Femur (tissue), 1 donor: ENCODE data around the gene GATA5.

ENCODE experiments used
- DNase-seq: peaks from one replicate; pipeline ENCODE4 v3.0.0-alpha.2; 2017

The GATA5 gene

GRCh38 chr20:62486484-62486883 is 10.7 kb upstream of the GATA5 start:
- DNase-seq: no peak

- DNase-seq: no peak
Measured at GRCh38 chr20:62485701-62486089, 9.9 kb upstream of the GATA5 start.

- peak; percentile 62 for DNase-seq
Measured at GRCh38 chr20:62485062-62485700, 9.4 kb upstream of the GATA5 start.

- DNase-seq: no peak
Measured at GRCh38 chr20:62484478-62484877, 8.7 kb upstream of the GATA5 start.

GRCh38 chr20:62483613-62484458 is 8.0 kb upstream of the GATA5 start:
- no peak for DNase-seq

- DNase-seq: no peak
Measured at GRCh38 chr20:62482974-62483373, 7.2 kb upstream of the GATA5 start.

- DNase-seq: no peak
Measured at GRCh38 chr20:62482146-62482809, 6.5 kb upstream of the GATA5 start.

GRCh38 chr20:62481425-62482145 is 5.8 kb upstream of the GATA5 start:
- peak; percentile 43 for DNase-seq

- DNase-seq: no peak
Measured at GRCh38 chr20:62480318-62480717, 4.5 kb upstream of the GATA5 start.

- DNase-seq: no peak
Measured at GRCh38 chr20:62479656-62480055, 3.9 kb upstream of the GATA5 start.

GRCh38 chr20:62479156-62479555 is 3.4 kb upstream of the GATA5 start:
- DNase-seq: no peak

- no peak for DNase-seq
Measured at GRCh38 chr20:62477669-62478455, 2.1 kb upstream of the GATA5 start.

- no peak for DNase-seq
Measured at GRCh38 chr20:62476056-62476838, 452 bp upstream of the GATA5 start.

- no peak for DNase-seq
Measured at GRCh38 chr20:62475027-62475771, 596 bp downstream of the GATA5 start.

- no peak for DNase-seq
Measured at GRCh38 chr20:62474604-62475026, 1.2 kb downstream of the GATA5 start.

- DNase-seq: no peak
Measured at GRCh38 chr20:62473717-62474603, 1.8 kb downstream of the GATA5 start.

- no peak for DNase-seq
Measured at GRCh38 chr20:62472941-62473585, 2.7 kb downstream of the GATA5 start.

- no peak for DNase-seq
Measured at GRCh38 chr20:62472138-62472940, 3.5 kb downstream of the GATA5 start.
